Right lung (tissue), 10 donors: Measurements from ENCODE around the gene POU4F2. TPM values are rescaled to one million over a fixed set of nuclear protein-coding genes. Genes with fewer than 3 reads are reported as not detected.

Source experiments
- DNase-seq, 2 donors: peaks; one replicate each; pipeline ENCODE4 v3.0.0-alpha.2; 2013
- long read RNA-seq, 8 donors: transcript quantifications; one replicate each; lab custom pipeline, GENCODE V29; 2026
- polyA plus RNA-seq, 5 donors: library from polyadenylated mRNA; unstranded; fragments of 120-200 nt; gene quantifications; one replicate each; pipeline versions ENCODE4 v1.2.1 to v1.2.3, GENCODE V29; 2013; ENCODE audit warnings: inconsistent platforms in 1 of 5, low replicate concordance in 1 of 5; ENCODE audit not compliant: insufficient read length in 5 of 5, insufficient read depth in 1 of 5

Gene POU4F2, protein sequence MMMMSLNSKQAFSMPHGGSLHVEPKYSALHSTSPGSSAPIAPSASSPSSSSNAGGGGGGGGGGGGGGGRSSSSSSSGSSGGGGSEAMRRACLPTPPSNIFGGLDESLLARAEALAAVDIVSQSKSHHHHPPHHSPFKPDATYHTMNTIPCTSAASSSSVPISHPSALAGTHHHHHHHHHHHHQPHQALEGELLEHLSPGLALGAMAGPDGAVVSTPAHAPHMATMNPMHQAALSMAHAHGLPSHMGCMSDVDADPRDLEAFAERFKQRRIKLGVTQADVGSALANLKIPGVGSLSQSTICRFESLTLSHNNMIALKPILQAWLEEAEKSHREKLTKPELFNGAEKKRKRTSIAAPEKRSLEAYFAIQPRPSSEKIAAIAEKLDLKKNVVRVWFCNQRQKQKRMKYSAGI
- not detected for polyA plus RNA-seq
- long read RNA-seq, donor 1, result 0 reads
- long read RNA-seq, donor 2, result 0 reads
- long read RNA-seq, donor 3, result 0 reads
- long read RNA-seq, donor 4, result 0 reads
- long read RNA-seq, donor 5, result 0 reads
- long read RNA-seq, donor 6, result 0 reads
- long read RNA-seq, donor 7, result 0 reads
- long read RNA-seq, donor 8, result 0 reads

DNA sequence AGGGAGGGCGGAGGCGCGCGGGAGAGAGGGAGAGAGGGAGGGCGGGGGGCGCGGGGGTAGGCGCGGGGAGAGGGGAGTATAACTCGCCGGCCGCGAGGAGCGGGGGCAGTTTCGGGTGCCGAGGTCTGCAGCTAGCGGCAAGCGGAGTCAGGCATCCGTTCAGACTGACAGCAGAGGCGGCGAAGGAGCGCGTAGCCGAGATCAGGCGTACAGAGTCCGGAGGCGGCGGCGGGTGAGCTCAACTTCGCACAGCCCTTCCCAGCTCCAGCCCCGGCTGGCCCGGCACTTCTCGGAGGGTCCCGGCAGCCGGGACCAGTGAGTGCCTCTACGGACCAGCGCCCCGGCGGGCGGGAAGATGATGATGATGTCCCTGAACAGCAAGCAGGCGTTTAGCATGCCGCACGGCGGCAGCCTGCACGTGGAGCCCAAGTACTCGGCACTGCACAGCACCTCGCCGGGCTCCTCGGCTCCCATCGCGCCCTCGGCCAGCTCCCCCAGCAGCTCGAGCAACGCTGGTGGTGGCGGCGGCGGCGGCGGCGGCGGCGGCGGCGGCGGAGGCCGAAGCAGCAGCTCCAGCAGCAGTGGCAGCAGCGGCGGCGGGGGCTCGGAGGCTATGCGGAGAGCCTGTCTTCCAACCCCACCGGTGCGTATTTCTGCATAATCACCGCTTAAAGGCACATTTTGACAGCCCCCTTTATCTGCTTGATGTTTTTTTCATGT, at the start of gene POU4F2:
POU4F2 (plus strand) TSS at position 108 of the 720 bp plus-strand sequence; CDS start at position 356, 248 bp downstream.
- DNase-seq, result no peak

DNA sequence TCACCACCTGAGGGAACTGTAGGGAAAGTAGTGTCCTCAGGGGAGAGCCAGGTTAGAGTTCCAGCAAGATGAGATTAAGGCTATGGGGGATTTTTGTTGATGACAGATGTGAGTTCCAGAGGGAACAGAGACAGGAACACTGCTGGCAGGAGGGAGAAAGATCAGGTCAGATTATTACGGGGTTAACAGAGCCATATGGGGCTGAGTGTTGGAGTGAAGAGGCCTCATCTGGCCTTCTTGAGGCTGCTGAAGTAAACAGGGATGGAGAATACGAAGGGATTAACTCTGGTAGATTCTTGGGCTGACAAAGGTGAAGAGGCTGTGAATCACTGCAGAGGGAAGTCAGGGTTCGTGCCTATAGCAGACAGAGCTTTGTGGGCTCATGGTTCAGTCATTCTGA, 47.9 kb upstream of the POU4F2 start:
- no peak for DNase-seq

DNA sequence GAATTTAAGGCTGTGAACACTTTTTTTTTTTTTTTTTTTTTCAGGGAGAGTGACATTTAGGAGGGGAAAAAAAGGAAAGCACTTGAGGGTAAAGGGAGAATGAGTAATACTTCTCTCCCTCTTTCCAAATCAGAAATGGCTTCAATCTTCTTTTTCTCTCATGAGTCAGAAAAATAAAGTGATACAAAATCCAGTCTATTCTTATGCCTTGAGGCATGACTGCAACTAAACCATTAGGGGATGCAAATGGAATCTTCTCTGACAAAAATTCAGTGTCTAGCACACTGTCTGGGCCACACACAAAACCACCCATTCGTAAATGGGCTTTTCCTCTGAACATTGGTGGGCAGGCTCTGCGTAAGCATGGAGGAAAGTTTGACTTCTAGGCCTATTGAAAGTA, 46.7 kb upstream of the POU4F2 start:
- DNase-seq, result no peak

DNA sequence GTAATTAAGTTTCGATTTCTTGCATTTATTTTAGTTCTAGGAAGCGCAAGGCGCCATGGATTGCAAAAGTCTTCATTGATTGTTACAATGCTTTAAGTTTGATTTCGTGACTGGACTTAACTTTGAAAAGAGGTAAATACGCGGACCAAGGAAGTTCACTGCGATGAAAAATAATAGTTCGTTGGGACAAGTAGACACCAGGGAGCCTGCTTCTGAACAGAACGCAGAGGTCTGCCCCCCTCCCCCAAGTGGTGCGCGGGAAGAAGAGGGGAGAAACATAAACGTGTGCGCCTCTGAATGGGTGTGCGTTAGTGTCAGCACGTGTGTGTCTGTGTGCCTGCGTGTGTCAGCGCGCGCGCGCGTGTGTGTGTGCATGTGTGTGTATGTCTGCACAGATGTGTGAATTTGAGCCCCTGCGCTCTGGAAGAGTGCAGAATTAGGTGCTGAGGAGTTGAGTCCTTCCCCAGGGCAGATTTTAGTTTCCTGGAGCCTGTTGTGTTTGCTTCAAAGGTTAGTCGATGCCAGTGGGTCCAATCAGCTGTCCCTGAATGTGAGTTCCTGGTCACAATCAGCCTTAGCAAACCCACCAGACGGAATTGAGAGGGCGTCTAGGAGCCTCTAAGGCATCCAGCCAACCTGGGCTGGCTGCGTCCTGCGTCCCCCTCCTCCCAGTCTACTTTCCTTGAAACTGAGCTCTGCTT, 5.8 kb upstream of the POU4F2 start:
- DNase-seq, result no peak

DNA sequence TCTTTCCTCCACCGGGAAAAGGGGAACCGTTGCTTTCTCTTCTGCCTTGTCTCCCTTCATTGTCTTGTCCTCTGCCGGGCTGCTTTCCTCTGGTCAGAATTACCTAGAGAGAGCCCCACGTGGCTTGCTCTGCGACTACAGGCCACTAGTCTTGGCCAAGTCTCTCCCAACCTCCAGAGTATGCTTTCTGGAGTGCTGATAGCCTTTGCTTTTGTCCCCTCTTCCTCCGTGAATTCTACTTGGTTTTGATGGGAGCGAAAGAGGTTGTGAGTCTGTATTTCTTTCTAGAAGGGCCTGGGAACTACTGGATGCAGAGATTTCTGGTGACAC, 5.3 kb upstream of the POU4F2 start:
- no peak for DNase-seq

DNA sequence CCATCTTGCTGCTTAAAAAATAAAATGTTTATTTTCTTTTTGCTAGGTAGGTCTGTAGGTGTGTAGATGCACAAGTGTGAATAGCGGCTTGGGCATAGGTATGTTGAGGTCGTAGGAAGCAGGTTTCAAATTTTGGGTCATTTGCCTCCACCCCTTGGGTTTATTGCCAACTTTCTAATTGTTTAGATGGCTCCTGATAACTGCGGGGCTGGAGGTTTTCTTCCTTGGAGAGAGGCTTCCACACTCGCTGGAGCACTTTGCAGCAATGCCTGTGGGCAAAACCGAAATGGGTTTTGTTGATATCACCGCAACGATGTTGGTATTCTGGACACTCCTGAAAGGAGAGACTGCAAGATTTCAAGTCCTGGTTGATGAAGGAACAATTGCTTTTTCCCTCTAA, 3.9 kb upstream of the POU4F2 start:
- no peak for DNase-seq

DNA sequence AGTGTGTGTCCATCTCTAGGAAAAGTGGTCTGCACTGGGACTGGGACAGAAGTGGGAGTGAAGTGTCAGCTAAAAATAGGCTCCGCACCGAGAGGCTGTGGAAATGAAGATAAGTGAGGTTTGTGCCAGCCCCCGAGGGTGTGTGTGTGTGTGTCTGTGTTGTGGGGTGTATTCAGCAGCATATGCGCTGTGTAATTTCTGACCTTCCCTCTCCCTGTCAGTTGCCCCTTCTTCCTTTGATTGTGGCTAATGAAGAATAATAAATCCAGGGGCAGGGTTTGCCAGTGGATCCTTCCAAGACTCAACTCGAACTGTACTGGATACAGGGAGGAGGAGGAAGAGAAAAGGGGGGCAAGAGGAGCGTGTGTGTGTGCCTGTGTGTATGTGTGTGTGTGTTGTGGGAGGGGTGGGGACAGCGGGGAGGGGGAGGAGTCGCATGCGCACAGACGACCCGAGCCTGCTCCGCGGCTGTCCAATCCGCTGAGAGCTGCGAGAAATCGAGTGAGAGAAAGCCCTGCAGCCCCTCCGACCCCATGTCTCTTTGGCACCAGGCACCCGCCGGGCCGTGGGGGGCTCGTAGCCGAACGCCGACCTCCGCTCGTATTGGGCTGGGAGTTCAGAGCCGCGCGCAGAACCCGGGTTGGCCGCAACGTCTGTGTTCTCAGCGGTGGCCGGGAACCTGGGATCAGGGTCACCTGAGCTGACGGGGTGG, 916 bp upstream of the POU4F2 start:
- no peak for DNase-seq

DNA sequence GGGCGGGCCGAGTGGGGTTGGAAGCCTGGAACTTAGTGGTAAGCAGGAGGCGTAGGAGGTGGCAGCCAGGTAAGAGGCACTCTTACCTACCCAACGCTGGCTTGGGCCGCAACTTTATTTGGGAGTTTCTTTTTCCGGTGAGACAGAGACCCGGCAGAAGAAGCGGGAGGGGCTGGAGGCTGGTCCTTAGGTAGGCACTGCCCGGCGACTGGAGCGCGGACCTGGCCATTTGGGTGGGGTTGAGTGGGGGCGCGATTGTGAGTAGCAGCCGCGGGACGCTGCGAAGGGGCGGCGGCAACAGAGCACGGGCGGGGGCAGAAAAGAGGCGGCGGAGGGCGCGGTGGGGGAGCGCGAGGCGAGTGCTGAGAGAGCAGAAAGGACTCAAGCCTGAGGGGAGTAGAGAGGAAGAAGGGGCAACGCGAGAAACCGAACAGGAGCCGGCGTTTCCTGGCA, 334 bp upstream of the POU4F2 start:
- no peak for DNase-seq

DNA sequence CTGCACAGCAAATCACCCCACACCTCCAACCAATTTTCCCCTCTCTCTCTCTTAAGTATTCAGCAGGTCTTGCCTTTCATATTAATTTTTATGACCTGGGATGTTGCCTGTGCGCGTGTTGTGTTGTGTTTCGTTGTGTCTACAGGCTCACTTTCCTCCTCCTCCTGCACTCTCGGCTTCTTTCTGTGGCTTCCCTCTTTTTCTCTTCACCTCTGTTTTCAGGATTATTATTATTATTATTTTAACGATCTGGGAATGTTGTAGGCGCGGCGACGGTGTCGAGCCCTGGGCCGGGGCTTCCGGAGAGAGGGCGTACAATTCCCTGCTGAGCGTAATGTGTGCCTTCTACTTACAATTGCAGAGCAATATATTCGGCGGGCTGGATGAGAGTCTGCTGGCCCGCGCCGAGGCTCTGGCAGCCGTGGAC, 826 bp downstream of the POU4F2 start:
- DNase-seq, result no peak

DNA sequence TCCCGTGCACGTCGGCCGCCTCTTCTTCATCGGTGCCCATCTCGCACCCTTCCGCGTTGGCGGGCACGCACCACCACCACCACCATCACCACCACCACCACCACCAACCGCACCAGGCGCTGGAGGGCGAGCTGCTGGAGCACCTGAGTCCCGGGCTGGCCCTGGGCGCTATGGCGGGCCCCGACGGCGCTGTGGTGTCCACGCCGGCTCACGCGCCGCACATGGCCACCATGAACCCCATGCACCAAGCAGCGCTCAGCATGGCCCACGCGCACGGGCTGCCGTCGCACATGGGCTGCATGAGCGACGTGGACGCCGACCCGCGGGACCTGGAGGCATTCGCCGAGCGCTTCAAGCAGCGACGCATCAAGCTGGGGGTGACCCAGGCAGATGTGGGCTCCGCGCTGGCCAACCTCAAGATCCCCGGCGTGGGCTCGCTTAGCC, 1.4 kb downstream of the POU4F2 start:
- DNase-seq, result no peak

DNA sequence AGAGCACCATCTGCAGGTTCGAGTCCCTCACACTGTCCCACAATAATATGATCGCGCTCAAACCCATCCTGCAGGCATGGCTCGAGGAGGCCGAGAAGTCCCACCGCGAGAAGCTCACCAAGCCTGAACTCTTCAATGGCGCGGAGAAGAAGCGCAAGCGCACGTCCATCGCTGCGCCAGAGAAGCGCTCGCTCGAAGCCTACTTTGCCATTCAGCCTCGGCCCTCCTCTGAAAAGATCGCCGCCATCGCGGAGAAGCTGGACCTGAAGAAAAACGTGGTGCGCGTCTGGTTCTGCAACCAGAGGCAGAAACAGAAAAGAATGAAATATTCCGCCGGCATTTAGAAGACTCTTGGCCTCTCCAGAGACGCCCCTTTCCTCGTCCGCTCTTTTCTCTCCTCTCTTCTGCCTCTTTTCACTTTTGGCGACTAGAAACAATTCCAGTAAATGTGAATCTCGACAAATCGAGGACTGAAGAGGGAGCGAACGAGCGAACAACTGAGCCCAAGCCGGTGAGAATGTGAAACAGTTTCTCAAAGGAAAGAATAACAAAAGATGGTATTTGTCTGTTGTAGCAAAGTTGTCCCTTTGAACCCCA, 1.9 kb downstream of the POU4F2 start:
- DNase-seq, result no peak

DNA sequence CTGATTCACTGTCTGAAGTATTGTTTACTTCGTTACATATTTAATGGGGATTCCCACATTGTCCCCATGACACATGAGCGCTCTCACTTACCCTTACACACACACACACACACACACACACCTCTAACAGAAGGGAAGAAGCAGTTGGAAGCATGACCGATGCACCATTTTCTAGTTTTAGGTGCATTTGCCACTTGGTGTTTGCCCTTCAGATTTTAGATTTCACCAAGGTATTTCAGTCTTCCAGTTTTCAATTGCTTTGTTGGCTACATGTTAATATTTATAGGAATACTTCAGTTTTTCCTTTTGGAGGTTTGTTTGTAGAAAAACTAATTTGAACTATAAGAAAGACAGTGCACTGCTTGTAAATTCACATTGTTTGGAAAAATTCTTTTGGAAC, 3.1 kb downstream of the POU4F2 start:
- DNase-seq, result no peak

DNA sequence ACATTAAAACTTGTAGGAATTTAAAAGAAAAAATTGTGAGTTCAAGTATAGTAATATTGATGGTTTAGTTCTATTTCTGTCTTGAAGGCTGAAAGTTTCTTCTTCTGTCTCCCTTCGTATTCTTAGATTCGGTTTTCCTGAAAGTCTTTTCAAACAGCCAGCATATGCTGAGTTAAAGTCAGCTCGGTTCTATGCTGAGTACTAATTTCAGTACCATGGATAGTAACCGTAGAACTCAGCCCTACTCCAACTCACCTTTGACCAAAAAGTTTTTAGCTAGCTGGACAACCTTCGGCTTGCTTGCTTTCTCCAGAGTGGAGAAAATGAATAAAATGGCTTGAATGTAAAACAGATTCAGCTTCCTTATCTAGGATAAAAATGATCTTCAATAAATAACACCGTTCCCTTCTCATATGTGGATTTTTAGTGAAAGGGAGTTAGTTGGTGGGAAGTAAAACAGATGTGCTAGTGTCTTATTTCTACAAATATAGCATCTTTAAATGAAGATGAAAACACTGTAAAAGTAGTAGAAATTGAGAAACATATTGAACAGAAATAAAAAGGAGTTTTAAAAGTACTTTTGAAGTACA, 5.2 kb downstream of the POU4F2 start:
- no peak for DNase-seq

DNA sequence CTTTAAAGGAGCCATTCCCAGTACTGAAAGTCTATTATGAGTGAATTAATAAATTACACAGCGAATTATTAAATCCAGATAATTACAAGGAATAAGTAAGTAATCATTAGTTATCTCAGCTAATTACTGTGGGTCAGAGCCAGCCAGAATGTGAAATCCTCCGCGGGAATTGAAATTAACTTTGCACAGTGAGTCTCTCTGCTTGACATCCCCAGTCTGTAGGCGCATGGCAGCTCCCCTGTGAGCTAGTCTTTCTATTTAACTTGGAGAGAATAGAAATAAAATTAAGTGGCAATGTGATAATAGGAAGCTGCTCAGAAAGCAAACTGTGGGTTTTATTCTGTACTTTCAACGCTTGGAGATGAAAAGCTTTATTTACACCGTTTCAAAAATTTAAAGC, 7.2 kb downstream of the POU4F2 start:
- no peak for DNase-seq

DNA sequence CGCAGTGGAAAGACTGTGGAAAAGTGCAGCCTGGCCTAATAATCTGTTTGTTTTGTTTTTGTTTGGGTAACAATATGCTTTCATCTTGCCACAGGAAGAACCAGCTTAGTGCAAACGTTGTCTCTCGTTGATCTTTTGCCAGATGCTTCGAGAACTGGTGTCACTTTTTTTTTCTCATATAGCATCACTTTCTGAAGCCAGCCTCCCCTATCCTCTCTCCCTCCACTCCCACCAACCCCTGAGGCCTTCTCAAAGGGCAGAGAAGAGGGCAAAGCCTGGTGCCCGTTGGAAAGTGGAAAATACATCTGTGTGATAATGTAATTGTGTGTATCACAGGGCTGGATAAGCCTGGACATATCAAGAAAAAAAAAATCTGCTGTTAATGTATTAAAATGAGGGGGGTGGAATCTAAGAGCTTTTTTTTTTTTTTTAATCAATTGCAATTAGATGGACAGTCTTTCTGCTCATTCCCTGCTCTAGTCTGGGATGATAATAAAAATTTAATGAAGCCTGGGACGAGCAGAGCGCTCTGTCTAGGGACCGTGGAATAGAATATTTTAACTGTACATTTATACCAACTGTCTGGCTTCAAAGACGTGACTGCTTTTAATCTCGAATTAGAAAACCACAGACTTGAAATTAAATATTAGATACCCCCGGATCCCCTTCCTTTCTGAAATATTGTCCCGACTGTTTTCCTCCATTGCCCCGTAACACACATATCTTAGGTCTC, 8.1 kb downstream of the POU4F2 start:
- no peak for DNase-seq

DNA sequence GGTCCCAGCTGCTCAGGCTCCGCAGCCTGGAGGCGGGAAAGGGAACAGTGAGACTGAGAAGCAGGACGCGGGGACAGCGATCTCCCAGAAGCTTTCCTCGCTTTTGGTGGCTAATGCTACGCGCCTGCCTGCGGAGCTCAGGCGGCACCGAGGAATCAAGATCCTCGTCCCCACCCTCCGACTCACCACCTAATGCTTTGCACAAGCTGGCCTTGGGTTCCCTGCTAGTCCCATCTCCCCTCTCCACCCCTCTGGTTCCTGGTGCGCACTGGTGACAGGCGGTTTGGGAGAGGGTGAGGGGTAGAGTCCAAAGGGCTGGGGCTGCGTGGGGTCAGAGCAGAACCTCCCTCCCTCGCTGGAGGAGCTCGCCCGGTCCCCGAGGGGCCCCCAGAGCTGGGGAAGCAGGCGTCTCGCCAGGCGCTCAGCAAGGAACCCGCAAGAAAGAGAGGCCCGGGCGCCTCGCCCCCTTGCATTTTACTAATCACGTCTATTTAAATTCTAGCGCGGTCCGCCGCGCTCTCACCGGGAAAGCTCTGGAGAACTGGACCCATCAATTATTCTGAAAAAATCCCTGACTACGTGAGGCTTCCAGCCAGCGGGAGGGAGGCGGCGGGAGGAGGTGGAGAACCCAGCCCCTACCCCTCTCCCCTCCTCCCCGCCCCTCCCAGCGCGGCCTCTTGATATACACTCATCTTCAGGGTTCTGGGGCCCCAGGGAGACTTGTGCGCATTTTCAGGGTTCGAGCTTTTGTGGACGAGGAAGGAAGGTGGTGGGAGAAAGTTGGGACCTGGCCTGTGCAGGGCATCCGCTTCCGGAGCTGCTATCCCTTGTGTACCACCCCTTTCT, 9.1 kb downstream of the POU4F2 start:
- DNase-seq, result no peak

DNA sequence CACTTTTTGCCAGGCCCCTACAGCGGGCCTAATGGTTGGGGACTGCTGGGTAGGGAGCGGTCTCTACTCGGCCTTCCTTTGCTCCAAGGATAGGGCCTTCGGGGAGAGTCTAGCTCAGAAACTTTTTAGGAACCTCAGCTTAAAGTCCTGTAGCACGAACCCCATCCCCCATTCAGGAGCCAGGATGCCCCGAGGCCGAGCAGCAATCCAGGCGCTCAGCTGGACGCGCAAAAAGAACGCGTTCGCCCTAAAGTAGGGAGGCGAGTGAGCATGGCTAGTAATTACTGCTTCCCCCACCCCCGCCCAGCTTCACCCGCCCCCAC, 9.7 kb downstream of the POU4F2 start:
- DNase-seq, result no peak

DNA sequence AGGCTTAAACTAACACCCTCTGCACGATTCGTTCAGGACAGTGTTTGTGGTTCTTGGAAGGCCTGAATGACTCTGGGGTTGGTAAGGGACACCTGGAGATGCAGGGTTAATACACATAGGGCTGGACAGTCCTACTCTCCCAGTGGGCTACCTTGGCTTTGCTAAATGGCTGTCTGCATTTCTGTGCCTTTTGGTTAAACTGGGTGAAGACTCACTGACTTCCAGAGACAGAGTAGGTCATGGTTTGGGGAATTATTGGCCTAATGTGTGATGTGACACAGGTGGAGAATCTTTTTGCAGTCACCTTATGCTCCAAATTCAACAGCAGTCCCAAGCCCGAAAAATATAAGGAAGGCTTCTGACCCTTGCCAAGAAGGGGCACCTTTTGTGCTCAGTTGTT, 10.5 kb downstream of the POU4F2 start:
- DNase-seq, result no peak

DNA sequence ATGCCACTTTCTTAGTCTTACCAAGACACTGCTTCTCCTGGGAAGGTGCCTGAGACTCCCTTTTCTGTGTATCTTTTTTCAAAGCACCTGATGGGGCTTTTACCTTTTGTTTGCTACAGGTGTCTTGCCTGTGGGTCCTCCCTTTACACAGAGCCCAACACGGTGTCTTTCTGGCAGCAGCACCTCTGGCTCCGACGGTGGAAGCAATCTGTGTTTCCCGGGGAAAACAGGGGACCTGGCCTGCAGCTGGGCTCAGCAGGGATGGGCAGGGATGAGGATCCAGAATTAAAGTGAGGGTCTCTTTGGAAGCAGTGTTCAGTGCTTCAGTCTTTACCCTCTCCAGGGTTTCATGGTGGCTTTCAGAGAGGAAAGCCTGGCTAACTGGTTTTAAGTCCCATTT, 11.3 kb downstream of the POU4F2 start:
- no peak for DNase-seq
